ENCODE data around the gene SPEG.

DNA sequence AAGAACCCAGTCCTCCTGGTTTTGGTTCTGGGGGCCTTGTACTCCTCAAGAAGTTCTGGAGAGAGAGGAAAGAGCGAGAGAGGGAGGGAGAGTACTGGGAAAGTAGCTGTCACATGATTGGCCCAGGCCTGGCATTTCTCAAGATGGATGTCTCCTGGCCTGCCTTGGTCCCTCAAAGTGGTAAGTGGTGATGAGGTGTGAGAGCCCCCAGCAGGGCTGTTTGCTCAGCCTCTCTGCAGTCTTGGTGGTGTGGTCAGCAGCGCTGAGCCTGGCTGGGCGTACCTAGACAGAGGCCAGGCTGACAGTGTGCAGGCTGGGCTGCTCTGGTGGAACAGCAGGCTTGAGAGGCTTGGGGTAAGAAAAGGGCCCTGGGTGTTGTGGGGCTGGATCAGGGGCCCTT lies 2.5 kb downstream of the SPEG start:
- TF ChIP-seq, protein P1, sequence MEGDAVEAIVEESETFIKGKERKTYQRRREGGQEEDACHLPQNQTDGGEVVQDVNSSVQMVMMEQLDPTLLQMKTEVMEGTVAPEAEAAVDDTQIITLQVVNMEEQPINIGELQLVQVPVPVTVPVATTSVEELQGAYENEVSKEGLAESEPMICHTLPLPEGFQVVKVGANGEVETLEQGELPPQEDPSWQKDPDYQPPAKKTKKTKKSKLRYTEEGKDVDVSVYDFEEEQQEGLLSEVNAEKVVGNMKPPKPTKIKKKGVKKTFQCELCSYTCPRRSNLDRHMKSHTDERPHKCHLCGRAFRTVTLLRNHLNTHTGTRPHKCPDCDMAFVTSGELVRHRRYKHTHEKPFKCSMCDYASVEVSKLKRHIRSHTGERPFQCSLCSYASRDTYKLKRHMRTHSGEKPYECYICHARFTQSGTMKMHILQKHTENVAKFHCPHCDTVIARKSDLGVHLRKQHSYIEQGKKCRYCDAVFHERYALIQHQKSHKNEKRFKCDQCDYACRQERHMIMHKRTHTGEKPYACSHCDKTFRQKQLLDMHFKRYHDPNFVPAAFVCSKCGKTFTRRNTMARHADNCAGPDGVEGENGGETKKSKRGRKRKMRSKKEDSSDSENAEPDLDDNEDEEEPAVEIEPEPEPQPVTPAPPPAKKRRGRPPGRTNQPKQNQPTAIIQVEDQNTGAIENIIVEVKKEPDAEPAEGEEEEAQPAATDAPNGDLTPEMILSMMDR (conservative IDR thresholded peaks at IDR 0.05), result no peak
- no peak for TF ChIP-seq ZFX (IDR thresholded peaks at IDR 0.05)

Data from C4-2B (cell line).